ENCODE measurements around the gene SBK3.

SBK3 gene

GRCh38 chr19:55528030-55528803 lies 17.1 kb downstream of the SBK3 start (continued):
- TF ChIP-seq, protein P1, sequence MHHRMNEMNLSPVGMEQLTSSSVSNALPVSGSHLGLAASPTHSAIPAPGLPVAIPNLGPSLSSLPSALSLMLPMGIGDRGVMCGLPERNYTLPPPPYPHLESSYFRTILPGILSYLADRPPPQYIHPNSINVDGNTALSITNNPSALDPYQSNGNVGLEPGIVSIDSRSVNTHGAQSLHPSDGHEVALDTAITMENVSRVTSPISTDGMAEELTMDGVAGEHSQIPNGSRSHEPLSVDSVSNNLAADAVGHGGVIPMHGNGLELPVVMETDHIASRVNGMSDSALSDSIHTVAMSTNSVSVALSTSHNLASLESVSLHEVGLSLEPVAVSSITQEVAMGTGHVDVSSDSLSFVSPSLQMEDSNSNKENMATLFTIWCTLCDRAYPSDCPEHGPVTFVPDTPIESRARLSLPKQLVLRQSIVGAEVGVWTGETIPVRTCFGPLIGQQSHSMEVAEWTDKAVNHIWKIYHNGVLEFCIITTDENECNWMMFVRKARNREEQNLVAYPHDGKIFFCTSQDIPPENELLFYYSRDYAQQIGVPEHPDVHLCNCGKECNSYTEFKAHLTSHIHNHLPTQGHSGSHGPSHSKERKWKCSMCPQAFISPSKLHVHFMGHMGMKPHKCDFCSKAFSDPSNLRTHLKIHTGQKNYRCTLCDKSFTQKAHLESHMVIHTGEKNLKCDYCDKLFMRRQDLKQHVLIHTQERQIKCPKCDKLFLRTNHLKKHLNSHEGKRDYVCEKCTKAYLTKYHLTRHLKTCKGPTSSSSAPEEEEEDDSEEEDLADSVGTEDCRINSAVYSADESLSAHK (tag by site-specific recombination; IDR thresholded peaks at IDR 0.05): peak; percentile 22; the same call in 1 of the 2 replicates
- TF ChIP-seq HIC1 (tag by site-specific recombination; IDR thresholded peaks at IDR 0.05) (no peak), ZNF544 (tag by site-specific recombination; IDR thresholded peaks at IDR 0.05) (peak; percentile 48; the same call in 1 of the 2 replicates), ZNF707 (tag by site-specific recombination; IDR thresholded peaks at IDR 0.05) (no peak), ZNF785 (tag by site-specific recombination; IDR thresholded peaks at IDR 0.05) (no peak), EGR2 (tag by site-specific recombination; IDR thresholded peaks at IDR 0.05; ENCODE audit: low read depth) (0 out of 2 replicates have a peak, but pooled peaks have one; percentile 4), ZNF747 (tag by site-specific recombination; IDR thresholded peaks at IDR 0.05) (no peak), ZNF341 (tag by site-specific recombination; IDR thresholded peaks at IDR 0.05; ENCODE audit: low read depth) (peak; percentile 32; the same call in 1 of the 2 replicates), ZBTB6 (tag by site-specific recombination; IDR thresholded peaks at IDR 0.05) (no peak), TRIM28 (IDR thresholded peaks at IDR 0.05; ENCODE audit: borderline replicate concordance, low read length) (no peak), ZBTB20 (tag by site-specific recombination; IDR thresholded peaks at IDR 0.05) (no peak; the same call in 1 of the 2 replicates), ZNF416 (tag by site-specific recombination; IDR thresholded peaks at IDR 0.05) (no peak), ZNF133 (tag by site-specific recombination; IDR thresholded peaks at IDR 0.05) (no peak), REPIN1 (tag by site-specific recombination; IDR thresholded peaks at IDR 0.05; ENCODE audit: low read depth) (no peak), ZNF335 (tag by site-specific recombination; conservative IDR thresholded peaks at IDR 0.05) (peak; percentile 72), ZNF280D (tag by site-specific recombination; IDR thresholded peaks at IDR 0.05) (no peak), ZNF26 (tag by site-specific recombination; IDR thresholded peaks at IDR 0.05) (no peak), ZNF184 (tag by site-specific recombination; IDR thresholded peaks at IDR 0.05) (no peak), ZFP3 (tag by site-specific recombination; IDR thresholded peaks at IDR 0.05; ENCODE audit: low read depth) (no peak), ZNF555 (tag by site-specific recombination; conservative IDR thresholded peaks at IDR 0.05) (no peak)
- TF ChIP-seq, protein P2, sequence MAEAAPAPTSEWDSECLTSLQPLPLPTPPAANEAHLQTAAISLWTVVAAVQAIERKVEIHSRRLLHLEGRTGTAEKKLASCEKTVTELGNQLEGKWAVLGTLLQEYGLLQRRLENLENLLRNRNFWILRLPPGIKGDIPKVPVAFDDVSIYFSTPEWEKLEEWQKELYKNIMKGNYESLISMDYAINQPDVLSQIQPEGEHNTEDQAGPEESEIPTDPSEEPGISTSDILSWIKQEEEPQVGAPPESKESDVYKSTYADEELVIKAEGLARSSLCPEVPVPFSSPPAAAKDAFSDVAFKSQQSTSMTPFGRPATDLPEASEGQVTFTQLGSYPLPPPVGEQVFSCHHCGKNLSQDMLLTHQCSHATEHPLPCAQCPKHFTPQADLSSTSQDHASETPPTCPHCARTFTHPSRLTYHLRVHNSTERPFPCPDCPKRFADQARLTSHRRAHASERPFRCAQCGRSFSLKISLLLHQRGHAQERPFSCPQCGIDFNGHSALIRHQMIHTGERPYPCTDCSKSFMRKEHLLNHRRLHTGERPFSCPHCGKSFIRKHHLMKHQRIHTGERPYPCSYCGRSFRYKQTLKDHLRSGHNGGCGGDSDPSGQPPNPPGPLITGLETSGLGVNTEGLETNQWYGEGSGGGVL (tag by site-specific recombination; IDR thresholded peaks at IDR 0.05): peak; percentile 81
- TF ChIP-seq, protein P3, sequence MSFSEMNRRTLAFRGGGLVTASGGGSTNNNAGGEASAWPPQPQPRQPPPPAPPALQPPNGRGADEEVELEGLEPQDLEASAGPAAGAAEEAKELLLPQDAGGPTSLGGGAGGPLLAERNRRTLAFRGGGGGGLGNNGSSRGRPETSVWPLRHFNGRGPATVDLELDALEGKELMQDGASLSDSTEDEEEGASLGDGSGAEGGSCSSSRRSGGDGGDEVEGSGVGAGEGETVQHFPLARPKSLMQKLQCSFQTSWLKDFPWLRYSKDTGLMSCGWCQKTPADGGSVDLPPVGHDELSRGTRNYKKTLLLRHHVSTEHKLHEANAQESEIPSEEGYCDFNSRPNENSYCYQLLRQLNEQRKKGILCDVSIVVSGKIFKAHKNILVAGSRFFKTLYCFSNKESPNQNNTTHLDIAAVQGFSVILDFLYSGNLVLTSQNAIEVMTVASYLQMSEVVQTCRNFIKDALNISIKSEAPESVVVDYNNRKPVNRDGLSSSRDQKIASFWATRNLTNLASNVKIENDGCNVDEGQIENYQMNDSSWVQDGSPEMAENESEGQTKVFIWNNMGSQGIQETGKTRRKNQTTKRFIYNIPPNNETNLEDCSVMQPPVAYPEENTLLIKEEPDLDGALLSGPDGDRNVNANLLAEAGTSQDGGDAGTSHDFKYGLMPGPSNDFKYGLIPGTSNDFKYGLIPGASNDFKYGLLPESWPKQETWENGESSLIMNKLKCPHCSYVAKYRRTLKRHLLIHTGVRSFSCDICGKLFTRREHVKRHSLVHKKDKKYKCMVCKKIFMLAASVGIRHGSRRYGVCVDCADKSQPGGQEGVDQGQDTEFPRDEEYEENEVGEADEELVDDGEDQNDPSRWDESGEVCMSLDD (tag by site-specific recombination; IDR thresholded peaks at IDR 0.05): no peak
